GM10266 (cell line): Measurements from ENCODE around the gene TPSD1.

Experiments
- DNase-seq: peaks from one replicate; pipeline ENCODE4 v3.0.0; 2012; ENCODE audit errors: extremely low spot score
- TF ChIP-seq, protein P1 (sequence below): IDR thresholded peaks from 2 replicates; pipeline ENCODE4 v1.5.1; 2012; ENCODE audit warnings: mild to moderate bottlenecking, low read depth; ENCODE audit not compliant: control insufficient read depth, insufficient read depth; ENCODE audit errors: missing control alignments

TPSD1 gene

DNA sequence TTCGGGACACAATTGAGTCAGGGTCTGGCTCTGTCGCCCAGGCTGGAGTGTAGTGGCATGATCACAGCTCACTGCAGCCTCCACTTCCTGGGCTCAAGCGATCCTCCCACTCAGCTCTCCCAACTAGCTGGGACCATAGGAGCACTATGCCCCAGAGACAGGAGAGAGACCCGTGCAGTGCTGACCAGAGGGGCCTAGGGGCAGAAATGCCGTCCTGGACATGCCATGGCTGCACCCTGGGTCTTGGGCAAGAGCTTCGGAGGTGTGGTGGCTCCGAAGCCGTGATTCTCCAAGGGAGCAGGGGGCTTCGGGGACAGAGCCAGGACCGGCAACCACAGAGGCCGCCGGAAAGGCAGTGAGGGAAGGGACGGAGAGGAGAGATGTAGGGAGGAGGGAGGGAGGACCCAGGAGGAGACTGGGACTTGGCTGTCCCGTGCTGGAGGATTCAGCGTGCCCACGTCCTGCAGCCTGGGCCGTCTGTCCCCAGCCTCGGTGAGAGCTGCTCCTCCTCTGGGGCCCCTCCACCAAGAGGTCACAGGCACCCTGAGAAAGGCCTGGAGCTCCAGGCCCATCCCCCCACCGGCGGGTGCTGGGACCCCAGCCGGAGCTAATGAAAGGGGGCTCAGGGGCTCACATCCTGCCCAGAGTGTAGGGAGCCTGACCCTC, 21.9 kb downstream of the TPSD1 start:
- TF ChIP-seq, protein P1, sequence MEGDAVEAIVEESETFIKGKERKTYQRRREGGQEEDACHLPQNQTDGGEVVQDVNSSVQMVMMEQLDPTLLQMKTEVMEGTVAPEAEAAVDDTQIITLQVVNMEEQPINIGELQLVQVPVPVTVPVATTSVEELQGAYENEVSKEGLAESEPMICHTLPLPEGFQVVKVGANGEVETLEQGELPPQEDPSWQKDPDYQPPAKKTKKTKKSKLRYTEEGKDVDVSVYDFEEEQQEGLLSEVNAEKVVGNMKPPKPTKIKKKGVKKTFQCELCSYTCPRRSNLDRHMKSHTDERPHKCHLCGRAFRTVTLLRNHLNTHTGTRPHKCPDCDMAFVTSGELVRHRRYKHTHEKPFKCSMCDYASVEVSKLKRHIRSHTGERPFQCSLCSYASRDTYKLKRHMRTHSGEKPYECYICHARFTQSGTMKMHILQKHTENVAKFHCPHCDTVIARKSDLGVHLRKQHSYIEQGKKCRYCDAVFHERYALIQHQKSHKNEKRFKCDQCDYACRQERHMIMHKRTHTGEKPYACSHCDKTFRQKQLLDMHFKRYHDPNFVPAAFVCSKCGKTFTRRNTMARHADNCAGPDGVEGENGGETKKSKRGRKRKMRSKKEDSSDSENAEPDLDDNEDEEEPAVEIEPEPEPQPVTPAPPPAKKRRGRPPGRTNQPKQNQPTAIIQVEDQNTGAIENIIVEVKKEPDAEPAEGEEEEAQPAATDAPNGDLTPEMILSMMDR: no peak

DNA sequence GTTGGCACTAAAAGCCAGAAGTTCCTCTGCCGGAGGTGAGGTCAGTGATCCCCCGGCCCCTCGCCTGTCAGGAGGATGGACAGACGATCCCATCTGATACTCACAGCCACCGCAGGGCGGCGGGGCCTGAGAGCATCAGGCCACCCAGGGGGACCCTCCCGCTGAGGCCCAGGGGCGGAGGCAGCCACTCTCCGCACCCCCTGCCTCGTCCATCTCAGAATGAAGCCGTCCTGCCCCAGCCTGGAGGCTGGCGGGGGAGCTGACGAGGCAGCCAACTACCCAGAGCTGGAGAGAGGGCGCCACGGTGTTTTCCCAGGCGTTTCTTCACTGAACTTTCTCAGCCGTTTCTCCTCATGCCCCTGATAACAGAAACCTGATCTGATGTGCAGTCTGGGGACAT, 22.6 kb downstream of the TPSD1 start:
- no peak for DNase-seq
- TF ChIP-seq, protein P1: no peak

More for the DNA sequence above, 21.9 kb downstream of the TPSD1 start:
- DNase-seq: no peak

DNA sequence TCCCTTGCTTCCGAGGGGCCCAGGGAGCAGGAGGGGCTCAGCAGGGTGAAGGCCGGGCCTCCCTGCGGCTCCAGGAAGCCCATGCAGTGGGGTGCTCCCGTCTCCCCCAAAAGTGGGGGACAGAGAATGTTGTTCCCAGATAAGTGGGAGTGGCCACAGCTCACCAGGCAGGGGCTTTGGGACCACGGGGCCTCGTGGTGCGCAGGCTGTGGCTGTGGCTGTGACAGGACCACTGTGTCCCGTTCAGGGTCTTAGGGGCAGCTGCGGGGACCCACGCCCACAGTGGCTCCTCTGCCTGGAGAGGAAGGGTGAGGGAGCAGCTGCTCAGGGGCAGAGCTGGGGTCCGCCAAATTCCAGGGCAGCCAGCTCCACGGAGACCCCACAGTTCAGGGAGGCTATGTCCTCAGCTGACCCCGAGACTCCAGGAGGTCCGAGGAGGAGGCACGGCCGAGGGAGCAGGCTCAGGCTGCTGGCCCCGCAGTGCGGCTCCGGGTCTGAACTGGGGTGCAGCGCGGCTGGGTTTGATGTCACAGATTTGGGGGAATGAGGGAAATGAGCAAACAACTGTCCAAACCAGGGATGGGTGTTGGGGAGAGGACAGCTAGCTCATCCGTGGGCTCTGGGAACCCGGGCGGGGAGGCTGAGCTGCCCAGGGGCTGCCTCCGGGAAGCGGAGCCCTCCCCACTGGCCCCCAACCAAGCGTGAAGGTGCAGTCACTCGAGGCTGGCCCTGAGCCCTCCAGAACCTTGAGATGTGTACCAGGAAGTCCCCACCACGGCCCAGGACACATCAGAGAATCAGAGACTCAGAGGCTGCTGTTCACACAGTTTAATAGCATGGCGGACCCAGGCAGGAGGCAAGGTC, 23.4 kb downstream of the TPSD1 start:
- DNase-seq: no peak
- TF ChIP-seq, protein P1: no peak

DNA sequence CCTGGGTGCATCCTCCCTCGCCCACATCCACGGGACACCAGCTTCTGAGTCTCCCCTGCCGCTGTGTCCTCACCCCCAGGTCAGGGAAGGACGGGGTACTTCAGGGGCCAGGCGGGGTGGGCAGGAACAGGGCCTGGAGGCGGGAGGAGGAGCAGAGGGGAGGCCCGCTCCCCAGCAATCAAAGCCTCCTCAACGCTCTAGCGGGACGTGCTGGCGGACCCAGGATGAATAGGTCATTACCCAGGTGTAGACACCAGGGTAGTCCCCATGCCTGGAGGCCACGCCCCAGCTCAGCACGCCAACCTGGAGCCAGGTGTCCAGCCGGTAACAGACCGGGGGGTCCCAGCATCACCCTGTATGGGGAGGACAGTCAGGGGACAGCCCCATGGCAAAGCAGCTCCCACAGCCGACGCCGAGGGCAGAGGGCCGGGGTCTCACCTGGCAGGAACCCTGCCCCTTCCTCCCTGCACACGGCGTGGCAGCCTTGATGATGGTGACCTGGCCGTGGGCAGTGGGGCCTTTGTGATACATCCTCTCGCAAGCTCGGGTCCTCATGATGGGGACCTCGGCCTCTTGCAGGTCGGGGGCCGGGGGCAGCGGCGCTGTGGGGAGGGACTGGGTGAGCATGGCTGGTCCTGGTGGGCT, 24.2 kb downstream of the TPSD1 start:
- TF ChIP-seq, protein P1: no peak
- no peak for DNase-seq

DNA sequence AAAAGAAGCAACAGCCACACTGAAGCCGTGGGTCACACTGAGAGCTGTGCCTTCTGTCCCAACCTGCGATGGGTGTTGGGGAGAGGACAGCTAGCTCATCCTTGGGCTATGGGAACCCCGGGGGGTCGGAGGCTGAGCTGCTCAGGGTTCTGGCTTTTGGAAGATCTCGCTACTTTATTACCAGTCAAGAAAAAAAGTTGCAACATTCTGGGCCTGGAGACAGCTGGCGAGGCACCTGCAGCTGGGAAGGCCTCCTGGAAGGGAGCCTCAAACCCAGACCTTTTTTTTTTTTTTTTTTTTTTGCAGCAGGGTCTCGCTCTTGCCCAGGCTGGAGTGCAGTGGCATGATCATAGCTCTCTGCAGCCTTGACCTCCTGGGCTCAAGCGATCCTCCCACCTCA, 24.9 kb downstream of the TPSD1 start:
- no peak for DNase-seq
- TF ChIP-seq, protein P1: no peak

DNA sequence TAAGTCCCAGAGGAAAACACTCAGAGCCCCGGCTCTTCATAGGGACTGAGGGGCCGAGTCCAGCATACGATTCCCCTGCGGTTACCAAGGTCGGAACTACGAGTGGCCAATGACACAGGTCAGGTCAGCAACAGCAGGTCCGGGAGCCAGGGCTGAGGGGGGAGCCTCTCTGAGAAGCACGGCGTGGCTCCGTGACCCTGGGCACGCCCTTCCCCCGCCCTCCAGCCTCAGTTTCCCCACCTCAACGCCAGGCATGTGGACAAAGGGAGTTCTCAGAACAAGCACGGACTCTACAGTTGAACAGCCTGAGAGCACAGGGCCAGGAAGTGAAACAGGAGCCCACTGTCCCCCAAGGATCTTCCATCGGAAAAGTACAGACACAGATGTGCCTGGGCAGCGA, 25.6 kb downstream of the TPSD1 start:
- TF ChIP-seq, protein P1: no peak
- no peak for DNase-seq

DNA sequence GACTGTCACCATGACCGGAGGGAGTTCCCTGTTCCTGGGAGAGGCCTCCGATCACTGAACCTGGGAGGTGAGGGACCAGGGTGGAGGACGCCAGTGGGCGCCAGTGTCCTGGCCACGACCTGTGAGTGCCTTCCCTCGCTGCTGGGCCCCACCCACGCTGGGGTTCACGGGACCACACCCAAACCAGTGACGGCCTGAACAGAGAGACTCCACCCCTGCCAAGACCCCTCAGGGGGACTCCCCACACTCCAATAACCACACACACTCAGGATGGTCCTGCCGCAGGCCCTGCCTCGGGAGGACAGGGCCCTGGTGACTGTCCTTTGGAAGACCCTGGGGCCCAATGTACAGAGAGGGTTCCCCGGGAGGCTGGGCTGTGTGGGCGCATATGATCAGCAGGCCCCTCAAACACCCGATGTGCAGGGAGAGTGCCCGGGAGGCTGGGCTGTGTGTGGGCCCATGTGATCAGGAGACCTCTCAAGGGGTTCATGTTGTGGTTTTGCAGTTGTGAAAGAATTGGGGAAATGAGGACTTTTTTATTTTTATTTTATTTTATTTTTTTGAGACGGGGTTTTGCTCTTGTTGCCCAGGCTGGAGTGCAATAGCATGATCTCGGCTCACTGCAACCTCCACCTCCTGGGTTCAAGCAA, 26.6 kb downstream of the TPSD1 start:
- TF ChIP-seq, protein P1: no peak
- no peak for DNase-seq
